ENCODE results near the gene RPL32. TPM values are rescaled to one million over a fixed set of nuclear protein-coding genes. Genes with fewer than 3 reads are reported as not detected.
"Not testable (repeated sequence)": the region's sequence is repeated elsewhere in the genome, so short reads cannot be mapped to it uniquely, and the experiment has no call there.

The RPL32 gene
- total RNA-seq, 4 donors from 2014 or later, result 510 to 893 (median 747) TPM

DNA sequence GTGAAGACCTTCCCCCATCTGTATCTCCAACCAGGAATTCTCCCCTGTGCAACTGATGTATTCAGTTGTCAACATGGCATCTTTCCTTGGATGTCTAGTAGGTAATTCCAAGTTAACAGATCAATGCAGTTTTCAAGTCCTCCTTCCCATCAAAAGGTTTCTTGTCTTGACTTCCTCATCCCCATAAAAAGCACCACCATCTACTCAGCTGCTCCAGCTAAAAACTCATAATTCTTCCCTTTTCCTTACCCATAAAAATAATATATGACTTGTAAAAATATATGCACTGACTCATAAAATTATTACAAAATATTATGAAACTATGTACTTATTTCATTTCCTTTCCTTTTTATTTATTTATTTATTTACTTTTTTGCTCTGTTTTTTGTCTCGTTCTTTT lies 49.9 kb downstream of the RPL32 start:
- Histone ChIP-seq H3K27ac (no peak overlapping the region), H3K4me3 (no peak overlapping the region), H3K9me3 (no peaks in the 10 kb centered on the region), H3K4me1 (peaks cover 0 to 7% (median 3%) of the 10 kb centered on the region in 4 donors), H3K36me3 (no peaks in the 10 kb centered on the region), H3K27me3 (no peaks in the 10 kb centered on the region)
- DNase-seq (ENCODE audit: low spot score in 2 of 2), result no peak
- TF ChIP-seq POLR2A (IDR thresholded peaks at IDR 0.05) (no peak), EP300 (IDR thresholded peaks at IDR 0.05) (no peak)
- TF ChIP-seq, protein P1, sequence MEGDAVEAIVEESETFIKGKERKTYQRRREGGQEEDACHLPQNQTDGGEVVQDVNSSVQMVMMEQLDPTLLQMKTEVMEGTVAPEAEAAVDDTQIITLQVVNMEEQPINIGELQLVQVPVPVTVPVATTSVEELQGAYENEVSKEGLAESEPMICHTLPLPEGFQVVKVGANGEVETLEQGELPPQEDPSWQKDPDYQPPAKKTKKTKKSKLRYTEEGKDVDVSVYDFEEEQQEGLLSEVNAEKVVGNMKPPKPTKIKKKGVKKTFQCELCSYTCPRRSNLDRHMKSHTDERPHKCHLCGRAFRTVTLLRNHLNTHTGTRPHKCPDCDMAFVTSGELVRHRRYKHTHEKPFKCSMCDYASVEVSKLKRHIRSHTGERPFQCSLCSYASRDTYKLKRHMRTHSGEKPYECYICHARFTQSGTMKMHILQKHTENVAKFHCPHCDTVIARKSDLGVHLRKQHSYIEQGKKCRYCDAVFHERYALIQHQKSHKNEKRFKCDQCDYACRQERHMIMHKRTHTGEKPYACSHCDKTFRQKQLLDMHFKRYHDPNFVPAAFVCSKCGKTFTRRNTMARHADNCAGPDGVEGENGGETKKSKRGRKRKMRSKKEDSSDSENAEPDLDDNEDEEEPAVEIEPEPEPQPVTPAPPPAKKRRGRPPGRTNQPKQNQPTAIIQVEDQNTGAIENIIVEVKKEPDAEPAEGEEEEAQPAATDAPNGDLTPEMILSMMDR (IDR thresholded peaks at IDR 0.05), result no peak
- 74 to 96% methylated on average over 1 of the region's 1 CpG for WGBS, 2 donors

DNA sequence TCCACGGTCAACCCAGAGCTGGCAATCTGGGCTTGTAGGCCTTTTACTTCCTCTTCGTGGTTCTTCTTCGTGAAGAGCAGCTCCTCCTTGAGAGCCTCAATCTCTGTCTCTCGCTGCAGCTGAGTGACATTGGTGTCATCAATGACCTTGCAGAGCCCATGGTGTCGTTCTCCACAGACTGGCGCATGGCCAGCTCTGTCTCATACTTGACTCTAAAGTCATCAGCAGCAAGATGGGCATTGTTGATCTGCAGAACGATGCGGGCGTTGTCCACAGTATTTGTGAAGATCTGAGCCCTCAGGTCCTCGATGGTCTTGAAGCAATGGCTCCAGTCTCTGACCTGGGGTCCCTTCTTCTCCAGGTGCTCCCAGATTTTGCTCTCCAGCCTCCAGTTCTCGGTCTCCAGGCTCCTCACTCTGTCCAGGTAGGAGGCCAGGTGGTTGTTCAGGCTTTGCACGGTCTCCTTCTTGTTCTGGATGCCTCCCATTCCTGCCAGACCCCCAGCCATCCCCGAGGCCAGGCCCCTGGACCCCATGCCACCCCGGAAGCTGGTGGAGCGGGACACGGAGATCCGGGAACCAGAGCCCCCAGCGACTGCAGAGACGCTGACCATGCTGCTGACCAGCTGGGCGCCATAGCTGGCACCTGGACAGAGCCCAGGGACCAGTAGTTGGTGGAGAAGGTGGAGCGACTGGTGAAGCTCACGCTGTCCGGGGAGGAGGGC lies 53.2 kb downstream of the RPL32 start:
- DNase-seq (ENCODE audit: low spot score in 2 of 2); H3K9me3 ChIP-seq; H3K27me3 ChIP-seq; H3K27ac ChIP-seq; H3K4me1 ChIP-seq; H3K4me3 ChIP-seq; H3K36me3 ChIP-seq: not testable (repeated sequence)
- WGBS, 2 donors, result 91% methylated on average over 23 of the region's 23 CpGs

DNA sequence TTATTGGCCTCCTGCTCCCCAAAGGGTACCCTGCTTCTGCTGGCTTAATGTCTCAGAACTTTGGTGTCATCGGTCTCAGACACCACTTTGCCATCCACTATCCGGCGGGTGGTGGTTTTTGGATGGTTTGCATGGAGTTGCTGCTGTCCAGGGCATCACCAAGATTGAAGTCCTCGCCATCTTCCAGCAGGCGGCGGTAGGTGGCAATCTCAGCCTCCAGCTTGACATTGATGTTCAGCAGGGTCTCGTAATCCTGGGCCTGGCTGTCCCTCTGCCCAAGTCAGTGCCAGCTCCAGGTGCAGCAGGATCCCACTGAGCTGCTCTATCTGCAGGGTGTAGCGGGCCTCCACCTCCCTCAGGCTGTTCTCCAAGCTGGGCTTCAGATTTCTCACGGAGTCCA lies 54.0 kb downstream of the RPL32 start:
- WGBS, 2 donors, result 37 to 48% methylated on average over 9 of the region's 9 CpGs
- H3K4me3 ChIP-seq, H3K27me3 ChIP-seq, H3K4me1 ChIP-seq, H3K9me3 ChIP-seq, H3K27ac ChIP-seq, H3K36me3 ChIP-seq: not testable (repeated sequence)
- TF ChIP-seq, protein P1 (IDR thresholded peaks at IDR 0.05), result peak in 3 of 5 experiments; percentile 8 to 34 (median 26)
- DNase-seq (ENCODE audit: low spot score in 2 of 2), result peak in 1 of 2 donors; percentile 48

DNA sequence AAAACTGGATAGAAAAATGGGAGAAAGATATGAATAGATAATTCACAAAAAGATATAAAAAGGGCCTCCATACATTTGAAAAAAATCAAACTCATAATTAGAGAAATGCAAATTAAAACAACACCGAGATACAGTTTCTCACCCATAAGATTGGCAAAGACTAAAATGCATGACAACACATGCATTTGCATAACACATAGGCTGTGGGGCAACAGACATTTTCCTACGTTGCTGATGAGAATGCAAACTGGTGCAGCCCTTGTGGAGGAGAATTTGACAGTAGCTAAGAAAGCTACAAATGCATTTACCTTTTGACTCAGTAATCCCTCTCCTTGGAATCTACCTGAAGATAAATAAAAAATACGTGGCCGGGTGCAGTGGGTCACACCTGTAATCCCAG lies 56.3 kb downstream of the RPL32 start:
- H3K4me3 ChIP-seq, result no peak overlapping the region
- H3K9me3 ChIP-seq, result no peaks in the 10 kb centered on the region
- WGBS, 2 donors, result 58 to 61% methylated on average over 4 of the region's 4 CpGs
- no peak overlapping the region for H3K27ac ChIP-seq
- H3K36me3 ChIP-seq, result no peaks in the 10 kb centered on the region
- TF ChIP-seq, protein P1 (IDR thresholded peaks at IDR 0.05), result no peak
- no peak for DNase-seq (ENCODE audit: low spot score in 2 of 2)
- no peaks in the 10 kb centered on the region for H3K4me1 ChIP-seq
- no peaks in the 10 kb centered on the region for H3K27me3 ChIP-seq

Small RNA genes lying within 50 kb of the gene (small RNA-seq; reads per million reads assigned to genes)
- gene AC034198.1, result not detected

Other genes with a start within 250 kb of the RPL32 start
- gene RAF1, start 177.4 kb downstream of the RPL32 start, total RNA-seq, result 100 to 1,000 TPM; 106 to 136 (median 121) TPM
- not detected for gene TMEM40, start 82.3 kb downstream of the RPL32 start, total RNA-seq
- gene CAND2, start 44.9 kb downstream of the RPL32 start, total RNA-seq, result 10 to 100 TPM; 14.3 to 24.5 (median 18.7) TPM
- 10 to 100 TPM; 58.2 to 77.5 (median 68.6) TPM for gene IQSEC1, start 231.9 kb upstream of the RPL32 start, total RNA-seq